ENCODE measurements around the gene NPEPPS.

Gene NPEPPS

DNA sequence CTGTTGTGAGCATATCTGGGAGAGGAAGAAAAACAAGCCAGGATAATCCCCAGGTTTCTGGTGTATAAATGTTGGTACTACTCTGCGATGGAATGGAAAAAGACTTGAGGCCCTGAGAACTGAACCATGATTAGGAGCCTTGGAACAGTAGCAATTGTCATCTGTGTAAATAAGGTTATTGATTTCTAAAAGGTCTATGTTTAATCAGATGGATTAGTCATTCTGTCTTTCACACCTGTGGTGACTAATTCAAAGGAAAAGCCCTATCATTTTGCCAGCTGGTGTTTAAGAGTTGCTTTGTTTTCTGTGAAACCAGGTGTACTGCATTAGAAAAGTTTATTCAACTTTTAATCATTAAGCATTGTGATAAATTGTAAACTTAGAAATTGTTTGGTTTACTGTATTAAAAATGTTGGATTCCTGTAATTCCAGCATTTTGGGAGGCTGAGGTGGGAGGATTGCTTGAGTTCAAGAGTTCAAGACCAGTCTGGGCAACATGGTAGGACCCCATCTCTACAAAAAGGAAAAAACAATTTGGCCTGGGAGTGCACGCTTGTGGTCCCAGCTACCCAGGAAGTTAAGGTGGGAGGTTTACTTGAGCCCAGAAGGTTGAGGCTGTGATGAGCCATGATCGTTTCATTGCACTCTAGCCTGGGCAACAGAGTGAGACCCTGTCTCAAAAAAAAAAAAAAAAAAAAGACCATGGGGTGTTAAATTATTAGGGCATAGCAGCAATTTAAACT, 89.8 kb downstream of the NPEPPS start:
- Histone ChIP-seq H3K36me3 (ENCODE audit: control insufficient read depth, low read depth, low read length) (peaks cover 53% of the 10 kb centered on the region), H3K4me1 (ENCODE audit: control insufficient read depth, low read depth, low read length) (peaks cover 15% of the 10 kb centered on the region), H3K27me3 (ENCODE audit: control insufficient read depth, insufficient read depth, low read length) (no peaks in the 10 kb centered on the region), H3K9ac (ENCODE audit: low read length) (no peak overlapping the region), H3K27ac (ENCODE audit: low read length) (no peak overlapping the region), H3K9me3 (ENCODE audit: control insufficient read depth, low read depth, low read length) (no peaks in the 10 kb centered on the region), H3K4me3 (ENCODE audit: low read length) (no peak overlapping the region)

DNA sequence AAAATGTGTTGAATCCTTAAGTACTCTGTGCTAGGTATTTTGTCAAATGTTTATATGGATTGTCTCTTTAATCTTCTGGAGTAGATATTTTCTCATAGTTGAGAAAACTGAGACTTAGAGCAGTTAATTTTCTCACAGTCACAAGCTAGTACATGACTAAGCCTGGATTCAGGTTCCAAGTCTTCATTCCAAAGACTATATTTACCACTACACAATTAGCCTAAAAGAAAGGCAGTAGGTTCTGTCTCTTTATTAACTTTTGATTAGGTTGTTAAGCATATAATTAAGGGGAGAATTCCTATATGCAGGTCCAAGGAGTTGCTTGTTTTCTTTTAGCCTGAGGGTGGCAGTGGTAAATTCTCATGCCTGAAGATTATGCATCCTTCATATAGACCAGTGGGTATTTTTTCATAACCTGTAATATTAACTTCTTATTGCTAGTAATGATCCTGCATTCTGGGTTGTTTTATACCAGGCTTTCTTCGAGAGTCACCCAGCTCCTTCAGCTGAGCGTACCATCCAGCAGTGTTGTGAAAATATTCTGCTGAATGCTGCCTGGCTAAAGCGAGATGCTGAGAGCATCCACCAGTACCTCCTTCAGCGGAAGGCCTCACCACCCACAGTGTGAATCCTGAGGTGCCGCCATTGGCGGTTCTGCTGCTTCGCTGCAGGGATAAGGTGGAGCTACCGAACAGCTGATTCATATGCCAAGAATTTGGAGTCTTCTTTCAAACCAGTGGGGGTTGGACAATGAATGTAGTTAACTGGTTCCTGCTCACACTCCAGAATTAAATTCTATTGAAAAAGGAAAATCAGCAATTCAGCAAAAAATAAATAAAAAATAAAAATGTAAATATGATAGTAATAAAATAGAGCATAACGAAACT, 90.6 kb downstream of the NPEPPS start:
- H3K4me3 ChIP-seq (ENCODE audit: low read length), result no peak overlapping the region
- no peaks in the 10 kb centered on the region for H3K9me3 ChIP-seq (ENCODE audit: control insufficient read depth, low read depth, low read length)
- H3K4me1 ChIP-seq (ENCODE audit: control insufficient read depth, low read depth, low read length), result peaks cover 15% of the 10 kb centered on the region
- H3K27ac ChIP-seq (ENCODE audit: low read length), result no peak overlapping the region
- H3K9ac ChIP-seq (ENCODE audit: low read length), result no peak overlapping the region
- H3K27me3 ChIP-seq (ENCODE audit: control insufficient read depth, insufficient read depth, low read length), result no peaks in the 10 kb centered on the region
- peaks cover 53% of the 10 kb centered on the region for H3K36me3 ChIP-seq (ENCODE audit: control insufficient read depth, low read depth, low read length)

DNA sequence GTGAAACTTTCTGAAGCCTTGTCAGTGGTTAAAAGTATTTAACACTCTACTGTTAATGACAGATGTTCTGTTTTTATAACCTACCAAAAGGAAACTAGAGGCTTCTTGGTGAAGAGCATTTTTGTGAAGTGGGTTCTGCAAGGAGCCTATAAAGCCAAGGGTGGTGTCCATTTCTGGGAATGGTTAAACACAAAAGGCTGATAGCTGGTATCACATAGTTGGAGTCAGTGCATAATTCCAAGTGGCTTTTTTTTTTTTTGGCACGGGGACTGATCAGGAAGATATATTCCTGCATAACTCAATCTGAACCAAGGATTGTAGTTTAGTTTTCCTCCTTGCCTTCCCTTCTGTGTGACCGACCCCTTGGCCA, 91.3 kb downstream of the NPEPPS start:
- no peak overlapping the region for H3K4me3 ChIP-seq (ENCODE audit: low read length)
- H3K27ac ChIP-seq (ENCODE audit: low read length), result peak overlapping the region; percentile 36
- H3K36me3 ChIP-seq (ENCODE audit: control insufficient read depth, low read depth, low read length), result peaks cover 53% of the 10 kb centered on the region
- no peak overlapping the region for H3K9ac ChIP-seq (ENCODE audit: low read length)
- H3K9me3 ChIP-seq (ENCODE audit: control insufficient read depth, low read depth, low read length), result no peaks in the 10 kb centered on the region
- H3K27me3 ChIP-seq (ENCODE audit: control insufficient read depth, insufficient read depth, low read length), result no peaks in the 10 kb centered on the region
- H3K4me1 ChIP-seq (ENCODE audit: control insufficient read depth, low read depth, low read length), result peaks cover 15% of the 10 kb centered on the region

DNA sequence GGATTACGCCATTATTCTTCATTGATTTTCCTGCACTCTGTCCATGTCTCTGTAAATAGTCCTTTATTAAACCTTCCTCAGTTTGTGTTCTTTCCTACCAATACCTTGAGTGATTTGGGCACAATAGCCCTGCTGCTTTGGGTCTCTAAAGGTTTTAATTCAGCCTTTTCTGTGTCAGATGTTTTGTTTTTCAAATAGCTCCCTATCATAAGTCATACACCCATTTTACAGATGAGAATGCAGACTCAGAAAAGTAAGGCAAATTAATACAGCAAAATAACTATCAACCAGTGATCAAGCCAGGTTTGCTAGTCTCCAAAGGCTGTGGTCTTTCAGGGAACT, 93.8 kb downstream of the NPEPPS start:
- peaks cover 36% of the 10 kb centered on the region for H3K36me3 ChIP-seq (ENCODE audit: control insufficient read depth, low read depth, low read length)
- H3K27me3 ChIP-seq (ENCODE audit: control insufficient read depth, insufficient read depth, low read length), result no peaks in the 10 kb centered on the region
- H3K4me3 ChIP-seq (ENCODE audit: low read length), result no peak overlapping the region
- H3K4me1 ChIP-seq (ENCODE audit: control insufficient read depth, low read depth, low read length), result peaks cover 15% of the 10 kb centered on the region
- no peak overlapping the region for H3K27ac ChIP-seq (ENCODE audit: low read length)
- no peak overlapping the region for H3K9ac ChIP-seq (ENCODE audit: low read length)
- no peaks in the 10 kb centered on the region for H3K9me3 ChIP-seq (ENCODE audit: control insufficient read depth, low read depth, low read length)

DNA sequence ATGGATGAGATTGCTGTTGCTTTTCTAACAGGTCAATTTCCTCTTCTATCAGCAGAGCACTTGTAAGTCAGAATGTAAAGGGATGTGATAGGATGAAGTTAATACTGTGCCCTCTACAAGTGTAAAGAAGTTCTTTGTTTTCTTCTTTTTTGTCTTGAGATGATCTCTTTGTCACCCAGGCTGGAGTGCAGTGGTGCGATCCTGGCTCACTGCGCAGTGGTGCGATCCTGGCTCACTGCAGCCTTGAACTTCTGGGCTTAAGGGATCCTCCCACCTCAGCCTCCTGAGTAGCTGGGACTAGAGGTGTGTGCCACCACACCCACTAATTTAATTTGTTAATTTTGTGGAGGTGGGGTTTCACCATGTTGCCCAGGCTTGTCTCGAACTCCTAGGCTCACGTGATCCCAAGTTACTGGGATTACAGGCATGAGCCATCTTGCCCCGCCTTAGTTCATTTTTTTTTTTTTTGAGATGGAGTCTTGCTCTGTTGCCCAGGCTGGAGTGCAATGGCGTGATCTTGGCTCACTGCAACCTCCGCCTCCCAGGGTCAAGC, 97.2 kb downstream of the NPEPPS start:
- Histone ChIP-seq H3K9me3 (ENCODE audit: control insufficient read depth, low read depth, low read length) (no peaks in the 10 kb centered on the region), H3K36me3 (ENCODE audit: control insufficient read depth, low read depth, low read length) (peaks cover 8% of the 10 kb centered on the region), H3K9ac (ENCODE audit: low read length) (no peak overlapping the region), H3K4me1 (ENCODE audit: control insufficient read depth, low read depth, low read length) (no peaks in the 10 kb centered on the region), H3K27ac (ENCODE audit: low read length) (no peak overlapping the region), H3K4me3 (ENCODE audit: low read length) (no peak overlapping the region), H3K27me3 (ENCODE audit: control insufficient read depth, insufficient read depth, low read length) (no peaks in the 10 kb centered on the region)

DNA sequence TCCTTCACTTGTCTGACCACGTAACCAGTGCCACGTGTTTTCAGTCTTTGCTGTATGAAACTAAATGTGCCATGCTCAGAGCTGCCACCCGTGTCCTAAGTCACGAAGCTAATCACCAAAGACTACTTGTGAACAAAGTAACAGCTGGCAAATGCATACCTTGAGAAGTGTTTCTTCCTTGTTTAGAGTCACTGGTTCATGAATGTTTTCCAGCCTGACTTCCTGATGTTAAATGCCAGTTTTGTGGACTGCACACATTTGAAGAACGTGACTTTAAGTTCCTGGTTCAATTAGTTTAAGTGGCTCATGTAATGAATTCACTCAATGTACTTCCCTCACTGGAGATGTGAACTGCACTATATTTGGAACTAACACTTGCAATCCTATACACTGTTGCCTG, 98.9 kb downstream of the NPEPPS start:
- peaks cover 4% of the 10 kb centered on the region for H3K36me3 ChIP-seq (ENCODE audit: control insufficient read depth, low read depth, low read length)
- H3K4me1 ChIP-seq (ENCODE audit: control insufficient read depth, low read depth, low read length), result no peaks in the 10 kb centered on the region
- no peaks in the 10 kb centered on the region for H3K27me3 ChIP-seq (ENCODE audit: control insufficient read depth, insufficient read depth, low read length)
- no peak overlapping the region for H3K4me3 ChIP-seq (ENCODE audit: low read length)
- H3K27ac ChIP-seq (ENCODE audit: low read length), result no peak overlapping the region
- no peaks in the 10 kb centered on the region for H3K9me3 ChIP-seq (ENCODE audit: control insufficient read depth, low read depth, low read length)
- no peak overlapping the region for H3K9ac ChIP-seq (ENCODE audit: low read length)

DNA sequence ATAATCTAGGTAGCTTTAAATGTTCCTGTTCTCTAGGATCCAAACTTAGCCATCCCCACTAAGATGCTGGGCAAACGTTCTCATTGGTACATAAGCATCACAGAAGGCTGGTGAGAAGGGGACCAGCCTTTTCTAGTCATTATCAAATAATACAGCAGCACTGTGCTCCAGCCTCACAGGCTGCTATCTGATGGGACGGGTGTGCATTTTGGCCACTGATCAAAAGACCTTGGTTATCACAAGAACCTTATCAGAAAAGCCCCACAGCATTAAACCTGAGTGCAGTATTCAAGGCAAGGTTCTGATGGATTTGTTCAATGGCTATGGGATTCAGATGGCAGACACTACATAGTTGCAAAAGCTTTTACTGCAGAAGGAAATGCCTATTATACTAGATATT, 99.7 kb downstream of the NPEPPS start:
- no peak overlapping the region for H3K9ac ChIP-seq (ENCODE audit: low read length)
- H3K36me3 ChIP-seq (ENCODE audit: control insufficient read depth, low read depth, low read length), result no peaks in the 10 kb centered on the region

DNA sequence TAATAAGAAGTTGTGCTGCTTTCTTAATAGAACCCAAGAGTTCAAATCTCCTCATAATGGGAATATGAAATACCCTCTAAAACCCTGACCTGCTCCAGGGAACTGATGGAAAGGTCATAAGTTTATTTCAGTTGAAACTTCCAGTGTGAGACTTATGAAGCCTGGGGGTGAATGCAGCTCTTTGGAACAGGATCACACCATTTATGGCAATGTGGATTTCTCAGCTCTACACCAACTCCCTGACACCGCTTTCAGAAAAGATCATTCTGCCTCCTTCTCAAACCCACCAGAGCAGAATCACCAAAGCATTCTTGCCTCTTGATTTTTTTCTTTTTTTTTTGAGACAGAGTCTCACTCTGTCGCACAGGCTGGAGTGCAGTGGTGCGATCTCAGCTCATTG, 102.1 kb downstream of the NPEPPS start:
- Histone ChIP-seq H3K4me3 (ENCODE audit: low read length) (no peak overlapping the region), H3K4me1 (ENCODE audit: control insufficient read depth, low read depth, low read length) (no peaks in the 10 kb centered on the region), H3K27me3 (ENCODE audit: control insufficient read depth, insufficient read depth, low read length) (no peaks in the 10 kb centered on the region), H3K27ac (ENCODE audit: low read length) (no peak overlapping the region), H3K36me3 (ENCODE audit: control insufficient read depth, low read depth, low read length) (peaks cover 3% of the 10 kb centered on the region), H3K9me3 (ENCODE audit: control insufficient read depth, low read depth, low read length) (no peaks in the 10 kb centered on the region), H3K9ac (ENCODE audit: low read length) (no peak overlapping the region)

More for the DNA sequence above, 99.7 kb downstream of the NPEPPS start:
- no peaks in the 10 kb centered on the region for H3K27me3 ChIP-seq (ENCODE audit: control insufficient read depth, insufficient read depth, low read length)
- H3K4me1 ChIP-seq (ENCODE audit: control insufficient read depth, low read depth, low read length), result no peaks in the 10 kb centered on the region
- H3K9me3 ChIP-seq (ENCODE audit: control insufficient read depth, low read depth, low read length), result no peaks in the 10 kb centered on the region
- H3K27ac ChIP-seq (ENCODE audit: low read length), result no peak overlapping the region
- H3K4me3 ChIP-seq (ENCODE audit: low read length), result no peak overlapping the region

DNA sequence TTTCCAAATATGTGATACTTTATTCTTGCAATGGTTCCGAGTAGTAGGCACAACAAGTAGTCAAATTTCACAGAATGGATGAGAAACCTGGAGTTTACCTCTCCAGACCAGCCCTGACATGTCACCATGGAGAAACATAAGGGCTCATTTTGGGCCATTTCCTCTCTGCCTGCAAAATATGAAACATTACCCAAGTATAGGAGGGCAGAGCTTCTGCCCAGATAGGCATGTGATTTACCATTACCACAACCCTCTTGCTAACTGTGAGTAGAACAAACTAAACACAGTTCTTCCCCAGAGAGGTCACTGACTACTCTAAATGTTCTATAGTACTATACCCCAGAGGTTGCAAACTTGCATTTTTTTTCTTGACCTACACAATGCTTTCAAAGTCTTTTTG, 103.1 kb downstream of the NPEPPS start:
- no peak overlapping the region for H3K27ac ChIP-seq (ENCODE audit: low read length)
- no peak overlapping the region for H3K9ac ChIP-seq (ENCODE audit: low read length)
- peaks cover 3% of the 10 kb centered on the region for H3K36me3 ChIP-seq (ENCODE audit: control insufficient read depth, low read depth, low read length)
- H3K27me3 ChIP-seq (ENCODE audit: control insufficient read depth, insufficient read depth, low read length), result no peaks in the 10 kb centered on the region
- no peaks in the 10 kb centered on the region for H3K9me3 ChIP-seq (ENCODE audit: control insufficient read depth, low read depth, low read length)
- no peak overlapping the region for H3K4me3 ChIP-seq (ENCODE audit: low read length)
- no peaks in the 10 kb centered on the region for H3K4me1 ChIP-seq (ENCODE audit: control insufficient read depth, low read depth, low read length)

DNA sequence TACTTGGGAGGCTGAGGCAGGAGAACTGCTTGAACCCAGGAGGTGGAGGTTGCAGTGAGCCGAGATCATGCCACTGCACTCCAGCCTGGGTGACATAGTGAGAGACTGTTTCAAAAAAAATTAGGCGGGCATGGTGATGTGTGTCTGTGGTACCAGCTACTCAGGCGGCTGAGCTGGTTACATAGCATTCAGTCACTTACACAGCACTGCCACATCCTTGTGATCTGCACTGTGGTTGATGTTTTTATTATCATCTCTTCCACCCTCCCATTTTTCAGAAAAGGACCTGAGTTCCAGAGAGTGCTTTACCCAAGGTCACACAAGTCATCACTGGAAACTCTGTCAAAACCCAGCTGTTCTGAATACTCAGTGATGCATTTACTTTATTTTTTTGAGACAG, 104.0 kb downstream of the NPEPPS start:
- H3K27me3 ChIP-seq (ENCODE audit: control insufficient read depth, insufficient read depth, low read length), result no peaks in the 10 kb centered on the region
- H3K4me3 ChIP-seq (ENCODE audit: low read length), result no peak overlapping the region
- H3K9me3 ChIP-seq (ENCODE audit: control insufficient read depth, low read depth, low read length), result no peaks in the 10 kb centered on the region
- H3K9ac ChIP-seq (ENCODE audit: low read length), result no peak overlapping the region
- H3K4me1 ChIP-seq (ENCODE audit: control insufficient read depth, low read depth, low read length), result no peaks in the 10 kb centered on the region
- H3K27ac ChIP-seq (ENCODE audit: low read length), result no peak overlapping the region
- H3K36me3 ChIP-seq (ENCODE audit: control insufficient read depth, low read depth, low read length), result peaks cover 3% of the 10 kb centered on the region

DNA sequence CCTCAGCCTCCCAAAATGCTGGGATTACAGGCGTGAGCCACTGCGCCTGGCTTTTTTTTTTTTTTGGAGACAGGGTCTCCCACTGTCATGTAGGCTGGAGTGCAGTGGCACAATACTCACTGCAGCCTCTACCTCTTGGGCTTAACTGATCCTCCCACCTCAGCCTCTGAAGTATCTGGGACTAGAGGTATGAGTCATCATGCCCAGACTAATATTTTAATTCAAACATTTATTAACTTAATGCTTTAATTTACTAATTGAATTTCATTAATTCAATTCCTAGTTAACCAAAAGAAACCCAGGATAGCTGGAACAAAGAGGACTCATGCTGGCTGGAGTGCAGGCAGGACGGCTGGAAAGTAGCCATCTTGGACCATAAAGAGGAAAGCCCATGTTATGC, 104.8 kb downstream of the NPEPPS start:
- no peak overlapping the region for H3K27ac ChIP-seq (ENCODE audit: low read length)
- H3K9me3 ChIP-seq (ENCODE audit: control insufficient read depth, low read depth, low read length), result no peaks in the 10 kb centered on the region
- no peaks in the 10 kb centered on the region for H3K27me3 ChIP-seq (ENCODE audit: control insufficient read depth, insufficient read depth, low read length)
- H3K4me3 ChIP-seq (ENCODE audit: low read length), result no peak overlapping the region
- peaks cover 3% of the 10 kb centered on the region for H3K36me3 ChIP-seq (ENCODE audit: control insufficient read depth, low read depth, low read length)
- H3K9ac ChIP-seq (ENCODE audit: low read length), result no peak overlapping the region
- H3K4me1 ChIP-seq (ENCODE audit: control insufficient read depth, low read depth, low read length), result no peaks in the 10 kb centered on the region
